ENCODE data around the gene SCP2.

DNA sequence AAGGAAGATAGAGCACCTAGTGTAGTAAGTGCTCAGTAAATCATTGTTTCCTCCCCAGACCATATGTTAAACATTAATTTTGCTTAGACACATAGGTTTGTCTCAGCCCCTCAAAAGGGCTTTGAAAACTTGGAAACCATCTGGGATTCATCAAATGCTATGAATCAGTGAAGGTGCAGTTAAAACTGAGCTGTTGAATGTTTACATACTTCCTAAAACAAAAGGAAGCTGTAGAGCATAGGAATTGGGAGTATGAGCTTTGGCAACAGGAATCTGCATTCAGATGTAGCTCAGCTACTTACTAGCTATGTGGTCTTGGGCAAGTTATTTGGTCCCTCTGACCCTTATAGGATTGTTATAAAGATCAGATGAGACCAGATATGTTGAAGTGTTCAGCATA lies 116.2 kb downstream of the SCP2 start:
- TF ChIP-seq, protein P1, sequence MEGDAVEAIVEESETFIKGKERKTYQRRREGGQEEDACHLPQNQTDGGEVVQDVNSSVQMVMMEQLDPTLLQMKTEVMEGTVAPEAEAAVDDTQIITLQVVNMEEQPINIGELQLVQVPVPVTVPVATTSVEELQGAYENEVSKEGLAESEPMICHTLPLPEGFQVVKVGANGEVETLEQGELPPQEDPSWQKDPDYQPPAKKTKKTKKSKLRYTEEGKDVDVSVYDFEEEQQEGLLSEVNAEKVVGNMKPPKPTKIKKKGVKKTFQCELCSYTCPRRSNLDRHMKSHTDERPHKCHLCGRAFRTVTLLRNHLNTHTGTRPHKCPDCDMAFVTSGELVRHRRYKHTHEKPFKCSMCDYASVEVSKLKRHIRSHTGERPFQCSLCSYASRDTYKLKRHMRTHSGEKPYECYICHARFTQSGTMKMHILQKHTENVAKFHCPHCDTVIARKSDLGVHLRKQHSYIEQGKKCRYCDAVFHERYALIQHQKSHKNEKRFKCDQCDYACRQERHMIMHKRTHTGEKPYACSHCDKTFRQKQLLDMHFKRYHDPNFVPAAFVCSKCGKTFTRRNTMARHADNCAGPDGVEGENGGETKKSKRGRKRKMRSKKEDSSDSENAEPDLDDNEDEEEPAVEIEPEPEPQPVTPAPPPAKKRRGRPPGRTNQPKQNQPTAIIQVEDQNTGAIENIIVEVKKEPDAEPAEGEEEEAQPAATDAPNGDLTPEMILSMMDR (IDR thresholded peaks at IDR 0.05) = no peak
- no peak for TF ChIP-seq EP300 (IDR thresholded peaks at IDR 0.05)
